SK-N-SH (cell line): ENCODE measurements around the gene AP1S3. TPM values are rescaled to one million over a fixed set of nuclear protein-coding genes. Genes with fewer than 3 reads are reported as not detected.

Experiments used
- CTCF ChIA-PET: fragments of 300-600, 350-600 bp; formaldehyde crosslinking; extraction: SDS; loops from one replicate; lab custom pipeline; 2021; lab: Yijun Ruan, JAX
- POLR2A ChIA-PET: fragments of 350-600 bp; sonication (Branson Sonifier 250); formaldehyde crosslinking; extraction: SDS; loops from one replicate; lab custom pipeline; 2020; ENCODE audit warnings: antibody characterized with exemption, inconsistent platforms; lab: Yijun Ruan, JAX
- DNase-seq: peaks from one replicate; pipeline ENCODE4 v3.0.0; 2012
- H2AFZ ChIP-seq: fragments of 200-600 bp; sonication (generic); 2 replicates; pipeline ENCODE4 v1.8.1; 2016; ENCODE audit warnings: antibody characterized with exemption, mild to moderate bottlenecking, low read depth
- H3F3A ChIP-seq: fragments of 200-600 bp; sonication (generic); replicated peaks from 2 replicates; pipeline ENCODE3; 2016; ENCODE audit warnings: antibody characterized with exemption, mild to moderate bottlenecking; ENCODE audit not compliant: insufficient read depth
- H3K27ac ChIP-seq, 2 experiments: fragments of 200-500 bp in 1 of 2; fragments of 200-600 bp in 1 of 2; sonication (Bioruptor generic) in 1 of 2; sonication (generic), shearing (Covaris generic) in 1 of 2; 2 replicates each; pipeline versions ENCODE4 v1.5.1 to v1.6.1; 2014 to 2016; ENCODE audit warnings: low read depth in 2 of 2, inconsistent platforms in 1 of 2, low read length in 1 of 2, mild to moderate bottlenecking in 1 of 2, mixed read lengths in 1 of 2
- H3K27me3 ChIP-seq: fragments of 200-600 bp; sonication (generic), shearing (Covaris generic); 2 replicates; pipeline ENCODE4 v1.6.1; 2016; ENCODE audit warnings: mixed run types; ENCODE audit not compliant: insufficient read depth
- H3K36me3 ChIP-seq, 2 experiments: fragments of 200-500 bp in 1 of 2; fragments of 200-600 bp in 1 of 2; sonication (Bioruptor generic) in 1 of 2; sonication (generic) in 1 of 2; replicated peaks in 1 of 2; 2 replicates each; pipeline versions ENCODE3 to v1.5.1; 2014 to 2016; ENCODE audit warnings: low read length in 1 of 2, mild to moderate bottlenecking in 1 of 2; ENCODE audit not compliant: insufficient read depth in 2 of 2, control insufficient read depth in 1 of 2
- H3K4me1 ChIP-seq, 2 experiments: fragments of 200-500 bp in 1 of 2; fragments of 200-600 bp in 1 of 2; sonication (Bioruptor generic) in 1 of 2; sonication (generic), shearing (Covaris generic) in 1 of 2; 2 replicates each; pipeline versions ENCODE4 v1.5.1 to v1.6.1; 2014 to 2016; ENCODE audit warnings: low read depth in 1 of 2, low read length in 1 of 2, mixed run types in 1 of 2; ENCODE audit not compliant: insufficient read depth in 2 of 2, control insufficient read depth in 1 of 2
- H3K4me2 ChIP-seq: fragments of 200-600 bp; sonication (generic), shearing (Covaris generic); 2 replicates; pipeline ENCODE4 v1.6.1; 2017; ENCODE audit warnings: mixed run types
- H3K4me3 ChIP-seq, 2 experiments: fragments of 200-500 bp in 1 of 2; fragments of 200-600 bp in 1 of 2; sonication (Bioruptor generic) in 1 of 2; sonication (generic), shearing (Covaris generic) in 1 of 2; 2 replicates each; pipeline versions ENCODE4 v1.5.1 to v1.8.1; 2014 to 2016; ENCODE audit warnings: low read depth in 2 of 2, inconsistent platforms in 1 of 2, low read length in 1 of 2, mild to moderate bottlenecking in 1 of 2, mixed read lengths in 1 of 2, moderate library complexity in 1 of 2
- H3K79me2 ChIP-seq: fragments of 200-600 bp; sonication (generic); 2 replicates; pipeline ENCODE4 v1.8.1; 2017; ENCODE audit warnings: mild to moderate bottlenecking; ENCODE audit not compliant: insufficient read depth
- H3K9ac ChIP-seq: fragments of 200-600 bp; sonication (generic); 2 replicates; pipeline ENCODE4 v1.6.1; 2017; ENCODE audit warnings: mixed run types
- H3K9me2 ChIP-seq: fragments of 200-600 bp; sonication (generic); 2 replicates; pipeline ENCODE4 v1.6.1; 2017; ENCODE audit warnings: mixed run types
- H3K9me3 ChIP-seq: fragments of 200-600 bp; sonication (generic); 2 replicates; pipeline ENCODE4 v1.6.1; 2017; ENCODE audit warnings: mixed run types, mild to moderate bottlenecking, moderate library complexity
- H4K20me1 ChIP-seq: fragments of 200-600 bp; sonication (generic); 2 replicates; pipeline ENCODE4 v1.6.1; 2017; ENCODE audit warnings: mild to moderate bottlenecking, mixed run types; ENCODE audit not compliant: insufficient read depth
- EZH2phosphoT487 ChIP-seq: fragments of 200-600 bp; sonication (generic); IDR thresholded peaks from 2 replicates; pipeline ENCODE4 v1.6.1; 2017; ENCODE audit warnings: low read depth, mixed run types, mild to moderate bottlenecking, antibody characterized with exemption, moderate library complexity, borderline replicate concordance
- FOSL2 ChIP-seq: IDR thresholded peaks from 2 replicates; pipeline ENCODE4 v1.4.0; 2012; ENCODE audit warnings: low read depth, mild to moderate bottlenecking, moderate library complexity, borderline replicate concordance
- FOXM1 ChIP-seq: IDR thresholded peaks from 2 replicates; pipeline ENCODE4 v1.4.0; 2012; ENCODE audit warnings: low read depth, mild to moderate bottlenecking
- GATA2 ChIP-seq: sonication (generic); formaldehyde crosslinking; IDR thresholded peaks from 2 replicates; pipeline ENCODE4 v1.5.0; 2020; ENCODE audit warnings: mild to moderate bottlenecking, missing genetic modification reagents
- MAX ChIP-seq: IDR thresholded peaks from 2 replicates; pipeline ENCODE4 v1.4.0; 2012; ENCODE audit warnings: low read depth
- MXI1 ChIP-seq: IDR thresholded peaks from 2 replicates; pipeline ENCODE4 v1.6.1; 2012; ENCODE audit warnings: mild to moderate bottlenecking, low read depth, low read length, improper control_type of control experiment
- NFIC ChIP-seq: IDR thresholded peaks from 2 replicates; pipeline ENCODE4 v1.4.0; 2012; ENCODE audit warnings: borderline replicate concordance
- PBX3 ChIP-seq: IDR thresholded peaks from 2 replicates; pipeline ENCODE4; 2012
- RAD21 ChIP-seq: IDR thresholded peaks from 2 replicates; pipeline ENCODE4 v1.6.1; 2012; ENCODE audit warnings: mild to moderate bottlenecking, low read length
- REST ChIP-seq: IDR thresholded peaks from 2 replicates; pipeline ENCODE4 v1.6.1; 2012; ENCODE audit warnings: mild to moderate bottlenecking, low read depth, low read length, moderate library complexity
- RFX5 ChIP-seq: IDR thresholded peaks from 2 replicates; pipeline ENCODE4 v1.6.1; 2012; ENCODE audit warnings: mild to moderate bottlenecking, improper control_type of control experiment, low read length
- TAF1 ChIP-seq: IDR thresholded peaks from 2 replicates; pipeline ENCODE4 v1.6.1; 2012; ENCODE audit warnings: low read depth, mild to moderate bottlenecking, low read length, moderate library complexity, borderline replicate concordance
- USF2 ChIP-seq: fragments of 150-350 bp; IDR thresholded peaks from 2 replicates; pipeline ENCODE4 v1.6.1; 2017; ENCODE audit warnings: antibody characterized with exemption, low read length, low read depth, borderline replicate concordance
- ZBTB33 ChIP-seq: IDR thresholded peaks from 2 replicates; pipeline ENCODE4 v1.4.0; 2012; ENCODE audit warnings: low read depth, borderline replicate concordance
- WGBS: methylation state at CpG from one replicate; pipeline ENCODE4 v1.1.6; 2017; ENCODE audit warnings: low lambda C conversion rate; 5-methylcytosine and 5-hydroxymethylcytosine counted together
- polyA plus RNA-seq, 3 experiments: library from polyadenylated mRNA; depleted of rRNA; stranded (reverse); fragments of >200 nt; gene quantifications; 2 replicates each; pipeline ENCODE4 v1.2.3, GENCODE V29; 2012

AP1S3 gene
- polyA plus RNA-seq, 1 of the 3 experiments (the other 2 are of a cell fraction), result 4.8 TPM

- Histone ChIP-seq H3K27me3 (no peaks in the 10 kb centered on the region), H3K27ac (no peak overlapping the region), H2AFZ (no peak overlapping the region), H3K4me1 (no peaks in the 10 kb centered on the region), H3K9me3 (no peaks in the 10 kb centered on the region), H3K9ac (no peak overlapping the region), H3K9me2 (no peaks in the 10 kb centered on the region), H3K4me3 (no peak overlapping the region), H3K4me2 (no peak overlapping the region)
- no peak for DNase-seq
- WGBS, result 85% methylated on average over 5 of the region's 5 CpGs
- CTCF ChIA-PET, result interaction anchor here (1.5 kb wide), 1 partner anchor 813 kb away, joined by 5 read pairs; no protein-coding TSS in a partner anchor
- TF ChIP-seq RFX5 (no peak), ZBTB33 (no peak), USF2 (no peak), FOXM1 (no peak), MXI1 (no peak), REST (no peak), GATA2 (no peak), RAD21 (no peak)
- TF ChIP-seq, all 33 proteins: peak for 0
- H3K79me2 ChIP-seq, result peaks cover 5% of the 10 kb centered on the region; the same call in 1 of the 2 replicates
- H3K36me3 ChIP-seq, result no peaks in the 10 kb centered on the region
- H4K20me1 ChIP-seq, result no peaks in the 10 kb centered on the region
- POLR2A ChIA-PET, result no interaction called here
- H3F3A ChIP-seq, result no peaks in the 10 kb centered on the region
Observed at GRCh38 chr2:223784221-223784772, 53.1 kb downstream of the AP1S3 start.

GRCh38 chr2:223782629-223783028 is 54.8 kb downstream of the AP1S3 start:
- ChIA-PET CTCF (interaction anchor here (1.5 kb wide), 1 partner anchor 811 kb away, joined by 5 read pairs; no protein-coding TSS in a partner anchor), POLR2A (no interaction called here)
- WGBS, result 93% methylated on average over 3 of the region's 3 CpGs
- no peaks in the 10 kb centered on the region for H3K9me3 ChIP-seq
- no peaks in the 10 kb centered on the region for H3K27me3 ChIP-seq
- H3K36me3 ChIP-seq, result no peaks in the 10 kb centered on the region
- no peaks in the 10 kb centered on the region for H3F3A ChIP-seq
- H3K4me1 ChIP-seq, result no peaks in the 10 kb centered on the region
- H3K9me2 ChIP-seq, result no peaks in the 10 kb centered on the region
- no peak overlapping the region for H3K4me2 ChIP-seq
- no peak overlapping the region for H3K27ac ChIP-seq
- H3K4me3 ChIP-seq, result no peak overlapping the region
- peaks cover 5% of the 10 kb centered on the region; the same call in 1 of the 2 replicates for H3K79me2 ChIP-seq
- H3K9ac ChIP-seq, result no peak overlapping the region
- DNase-seq, result no peak
- H2AFZ ChIP-seq, result no peak overlapping the region
- no peaks in the 10 kb centered on the region for H4K20me1 ChIP-seq
- TF ChIP-seq PBX3 (no peak), REST (no peak), MAX (no peak), NFIC (no peak), GATA2 (no peak), TAF1 (no peak), FOSL2 (no peak), EZH2phosphoT487 (no peak)
